MM.1S (cell line): ENCODE results near the gene TEX13C.

Experiments used
- DNase-seq: peaks from one replicate; pipeline ENCODE4 v3.0.0-alpha.2; 2015
- H2AFZ ChIP-seq: fragments of 300-600 bp; sonication (generic); 2 replicates; pipeline ENCODE4 v1.6.0; 2016; ENCODE audit warnings: antibody characterized with exemption, low read length
- H3F3A ChIP-seq: fragments of 300-600 bp; sonication (generic); 2 replicates; pipeline ENCODE4 v1.6.1; 2016; ENCODE audit warnings: mild to moderate bottlenecking, antibody characterized with exemption, low read length, moderate library complexity, mixed read lengths; ENCODE audit not compliant: insufficient read depth
- H3K27ac ChIP-seq: fragments of 300-600 bp; sonication (generic); 2 replicates; pipeline ENCODE4 v1.5.1; 2016; ENCODE audit warnings: mild to moderate bottlenecking, low read length
- H3K27me3 ChIP-seq: fragments of 300-600 bp; sonication (generic); replicated peaks from 2 replicates; pipeline ENCODE4 v1.6.0; 2016; ENCODE audit warnings: low read length; ENCODE audit not compliant: insufficient read depth
- H3K36me3 ChIP-seq: fragments of 300-600 bp; sonication (generic); replicated peaks from 2 replicates; pipeline ENCODE4 v1.6.1; 2016; ENCODE audit warnings: mild to moderate bottlenecking, low read length, mixed read lengths; ENCODE audit not compliant: insufficient read depth
- H3K4me1 ChIP-seq: fragments of 300-600 bp; sonication (generic); 2 replicates; pipeline ENCODE4 v1.6.1; 2016; ENCODE audit warnings: low read length, mixed read lengths
- H3K4me2 ChIP-seq: fragments of 300-600 bp; sonication (generic); 2 replicates; pipeline ENCODE4 v1.6.0; 2016; ENCODE audit warnings: low read depth, low read length
- H3K4me3 ChIP-seq: fragments of 300-600 bp; sonication (generic); 2 replicates; pipeline ENCODE4 v1.5.1; 2016; ENCODE audit warnings: low read length, mixed read lengths
- H3K79me2 ChIP-seq: fragments of 300-600 bp; sonication (generic); 2 replicates; pipeline ENCODE4 v1.6.1; 2016; ENCODE audit warnings: mixed run types, low read length, mixed read lengths
- H3K9ac ChIP-seq: fragments of 300-600 bp; sonication (generic); 2 replicates; pipeline ENCODE4 v1.6.1; 2016; ENCODE audit warnings: low read length, mixed read lengths
- H3K9me2 ChIP-seq: fragments of 300-600 bp; sonication (generic); replicated peaks from 2 replicates; pipeline ENCODE4 v1.6.1; 2016; ENCODE audit warnings: mild to moderate bottlenecking, low read length, mixed read lengths; ENCODE audit not compliant: insufficient read depth
- H3K9me3 ChIP-seq: fragments of 300-600 bp; sonication (generic); replicated peaks from 2 replicates; pipeline ENCODE4 v1.6.1; 2016; ENCODE audit warnings: mild to moderate bottlenecking, low read length, mixed read lengths; ENCODE audit not compliant: insufficient read depth
- H4K20me1 ChIP-seq: fragments of 300-600 bp; sonication (generic); 2 replicates; pipeline ENCODE4 v1.6.1; 2016; ENCODE audit warnings: mild to moderate bottlenecking, low read length, moderate library complexity, mixed read lengths; ENCODE audit not compliant: insufficient read depth
- CTCF ChIP-seq: fragments of 300-600 bp; sonication (generic); IDR thresholded peaks from 2 replicates; pipeline ENCODE4 v1.5.1; 2016; ENCODE audit warnings: antibody characterized with exemption, low read length, mixed read lengths
- EZH2 ChIP-seq: fragments of 300-600 bp; sonication (generic); optimal IDR thresholded peaks from 2 replicates; pipeline ENCODE3; 2017; ENCODE audit warnings: low read depth, mild to moderate bottlenecking, antibody characterized with exemption, low read length, mixed read lengths
- EZH2phosphoT487 ChIP-seq: fragments of 300-600 bp; sonication (generic); IDR thresholded peaks from 2 replicates; pipeline ENCODE4 v1.6.1; 2018; ENCODE audit warnings: antibody characterized with exemption, low read length

TEX13C gene

GRCh38 chrX:125295337-125295736 lies 24.3 kb upstream of the TEX13C start:
- TF ChIP-seq CTCF, result no peak
- TF ChIP-seq EZH2phosphoT487, result no peak
- no peaks in the 10 kb centered on the region for H3K9me3 ChIP-seq
- H3K9ac ChIP-seq, result no peak overlapping the region
- H3K27ac ChIP-seq, result no peak overlapping the region
- H3F3A ChIP-seq, result no peaks in the 10 kb centered on the region
- H3K36me3 ChIP-seq, result no peaks in the 10 kb centered on the region
- no peaks in the 10 kb centered on the region for H3K4me1 ChIP-seq
- no peak for DNase-seq
- H3K9me2 ChIP-seq, result no peaks in the 10 kb centered on the region
- H3K27me3 ChIP-seq, result no peaks in the 10 kb centered on the region
- no peaks in the 10 kb centered on the region for H3K79me2 ChIP-seq
- no peak overlapping the region for H3K4me2 ChIP-seq
- H4K20me1 ChIP-seq, result no peaks in the 10 kb centered on the region
- H3K4me3 ChIP-seq, result no peak overlapping the region
- no peak overlapping the region for H2AFZ ChIP-seq

GRCh38 chrX:125298871-125299270 lies 20.8 kb upstream of the TEX13C start:
- Histone ChIP-seq H3F3A (no peaks in the 10 kb centered on the region), H2AFZ (no peak overlapping the region), H3K9me2 (no peaks in the 10 kb centered on the region), H3K4me3 (no peak overlapping the region), H3K4me2 (no peak overlapping the region), H3K4me1 (no peaks in the 10 kb centered on the region), H3K27me3 (no peaks in the 10 kb centered on the region), H4K20me1 (no peaks in the 10 kb centered on the region), H3K36me3 (no peaks in the 10 kb centered on the region), H3K79me2 (no peaks in the 10 kb centered on the region), H3K27ac (no peak overlapping the region), H3K9me3 (no peaks in the 10 kb centered on the region), H3K9ac (no peak overlapping the region)
- DNase-seq, result no peak
- TF ChIP-seq CTCF, result no peak
- TF ChIP-seq EZH2phosphoT487, result no peak
- TF ChIP-seq EZH2, result no peak

- no peaks in the 10 kb centered on the region for H3K27me3 ChIP-seq
Observed at GRCh38 chrX:125306335-125306866, 13.3 kb upstream of the TEX13C start.

More at GRCh38 chrX:125306335-125306866, 13.3 kb upstream of the TEX13C start:
- no peak for DNase-seq
- Histone ChIP-seq H3K9me3 (no peaks in the 10 kb centered on the region), H3K79me2 (no peaks in the 10 kb centered on the region), H3K4me3 (no peak overlapping the region), H3K27ac (no peak overlapping the region), H2AFZ (no peak overlapping the region), H3K9ac (no peak overlapping the region), H3K9me2 (no peaks in the 10 kb centered on the region), H3K36me3 (no peaks in the 10 kb centered on the region), H4K20me1 (no peaks in the 10 kb centered on the region), H3F3A (no peaks in the 10 kb centered on the region), H3K4me1 (no peaks in the 10 kb centered on the region), H3K4me2 (no peak overlapping the region)
- no peak for TF ChIP-seq CTCF
- TF ChIP-seq EZH2phosphoT487, result no peak
- TF ChIP-seq EZH2, result no peak
